ENCODE results near the gene TUT4. TPM values are rescaled to one million over a fixed set of nuclear protein-coding genes. Genes with fewer than 3 reads are reported as not detected.
"Not testable (repeated sequence)": the region's sequence is repeated elsewhere in the genome, so short reads cannot be mapped to it uniquely, and the experiment has no call there.

Gene TUT4
- total RNA-seq, 1 donor from 2014 or later: 78.5 TPM

DNA sequence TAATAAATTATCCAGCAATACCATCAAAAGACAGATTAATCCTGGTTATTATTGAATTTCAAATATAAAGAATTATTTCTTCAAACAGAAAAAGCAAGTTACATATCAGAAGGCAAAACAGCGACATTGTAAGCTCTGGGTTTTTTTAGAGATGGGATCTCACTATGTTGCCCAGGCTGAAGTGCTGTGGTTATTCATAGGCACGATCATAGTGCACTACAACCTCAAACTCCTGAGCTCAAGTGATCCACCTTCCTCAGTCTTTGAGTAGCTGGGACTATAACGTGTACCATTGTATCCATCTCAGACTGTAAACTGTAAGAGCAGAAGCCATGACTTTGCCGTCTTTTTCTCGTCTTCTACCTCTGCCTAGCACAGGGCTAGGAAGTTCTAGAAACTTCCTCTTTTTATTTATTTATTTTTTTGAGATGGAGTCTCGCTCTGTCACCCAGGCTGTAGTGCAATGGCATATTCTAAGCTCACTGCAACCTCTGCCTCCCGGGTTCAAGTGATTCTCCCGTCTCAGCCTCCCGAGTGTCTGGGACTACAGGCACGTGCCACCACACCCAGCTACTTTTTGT, 29.3 kb upstream of the TUT4 start:
- Mint-ChIP-seq H3K9me3 (ENCODE audit: unreplicated experiment) (no peaks in the 10 kb centered on the region), H3K36me3 (ENCODE audit: low read depth, unreplicated experiment) (peaks cover 4% of the 10 kb centered on the region), H3K4me1 (ENCODE audit: unreplicated experiment) (peaks cover 6% of the 10 kb centered on the region), H3K4me3 (ENCODE audit: unreplicated experiment) (no peak overlapping the region), H3K27ac (ENCODE audit: unreplicated experiment) (no peak overlapping the region), H3K27me3 (ENCODE audit: unreplicated experiment) (no peaks in the 10 kb centered on the region)
- no peak for DNase-seq (ENCODE audit: low spot score)
- TF ChIP-seq, protein P1, sequence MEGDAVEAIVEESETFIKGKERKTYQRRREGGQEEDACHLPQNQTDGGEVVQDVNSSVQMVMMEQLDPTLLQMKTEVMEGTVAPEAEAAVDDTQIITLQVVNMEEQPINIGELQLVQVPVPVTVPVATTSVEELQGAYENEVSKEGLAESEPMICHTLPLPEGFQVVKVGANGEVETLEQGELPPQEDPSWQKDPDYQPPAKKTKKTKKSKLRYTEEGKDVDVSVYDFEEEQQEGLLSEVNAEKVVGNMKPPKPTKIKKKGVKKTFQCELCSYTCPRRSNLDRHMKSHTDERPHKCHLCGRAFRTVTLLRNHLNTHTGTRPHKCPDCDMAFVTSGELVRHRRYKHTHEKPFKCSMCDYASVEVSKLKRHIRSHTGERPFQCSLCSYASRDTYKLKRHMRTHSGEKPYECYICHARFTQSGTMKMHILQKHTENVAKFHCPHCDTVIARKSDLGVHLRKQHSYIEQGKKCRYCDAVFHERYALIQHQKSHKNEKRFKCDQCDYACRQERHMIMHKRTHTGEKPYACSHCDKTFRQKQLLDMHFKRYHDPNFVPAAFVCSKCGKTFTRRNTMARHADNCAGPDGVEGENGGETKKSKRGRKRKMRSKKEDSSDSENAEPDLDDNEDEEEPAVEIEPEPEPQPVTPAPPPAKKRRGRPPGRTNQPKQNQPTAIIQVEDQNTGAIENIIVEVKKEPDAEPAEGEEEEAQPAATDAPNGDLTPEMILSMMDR (IDR thresholded peaks at IDR 0.05; ENCODE audit: unreplicated experiment): no peak

DNA sequence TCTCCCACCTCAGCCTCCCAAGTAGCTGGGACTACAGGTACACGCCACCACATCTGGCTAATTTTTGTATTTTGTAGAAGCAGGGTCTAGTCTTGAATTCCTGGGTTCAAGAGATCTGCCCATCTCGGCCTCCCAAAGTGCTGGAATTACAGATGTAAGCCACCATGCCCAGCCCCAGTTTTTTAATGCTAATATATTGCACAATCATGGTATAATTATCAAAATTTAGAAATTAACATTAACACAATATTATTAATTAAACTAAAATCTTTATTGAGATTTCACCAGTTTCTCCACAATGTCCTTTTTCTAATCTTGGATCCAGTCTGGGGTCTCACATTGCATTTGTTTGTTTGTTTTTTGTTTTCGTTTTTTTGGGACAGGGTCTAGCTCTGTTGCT, 27.4 kb upstream of the TUT4 start:
- H3K4me3 Mint-ChIP-seq (ENCODE audit: unreplicated experiment): no peak overlapping the region
- H3K27me3 Mint-ChIP-seq (ENCODE audit: unreplicated experiment): no peaks in the 10 kb centered on the region
- no peaks in the 10 kb centered on the region for H3K9me3 Mint-ChIP-seq (ENCODE audit: unreplicated experiment)
- H3K36me3 Mint-ChIP-seq (ENCODE audit: low read depth, unreplicated experiment): peaks cover 4% of the 10 kb centered on the region
- TF ChIP-seq, protein P1 (IDR thresholded peaks at IDR 0.05; ENCODE audit: unreplicated experiment): no peak
- peaks cover 2% of the 10 kb centered on the region for H3K4me1 Mint-ChIP-seq (ENCODE audit: unreplicated experiment)
- no peak overlapping the region for H3K27ac Mint-ChIP-seq (ENCODE audit: unreplicated experiment)
- DNase-seq (ENCODE audit: low spot score): no peak

DNA sequence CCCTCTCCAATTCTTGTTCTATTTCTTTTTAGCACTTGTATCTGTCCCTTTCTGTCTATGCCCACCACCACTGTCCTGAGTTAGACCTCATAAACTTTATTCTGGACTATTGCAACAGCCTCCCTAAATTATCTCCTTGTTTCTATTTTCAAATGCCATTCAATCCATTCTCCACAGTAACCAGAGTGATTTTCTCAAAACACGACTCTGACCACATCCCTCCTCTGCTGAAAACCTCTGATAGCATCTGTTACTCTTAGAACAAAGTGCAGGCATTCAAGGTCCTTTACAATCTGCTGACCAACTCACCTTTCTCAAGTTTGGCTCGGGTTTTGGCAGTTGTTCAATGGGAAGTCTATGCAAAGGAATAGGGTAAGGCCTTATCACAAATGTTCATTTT, 26.5 kb upstream of the TUT4 start:
- Mint-ChIP-seq H3K4me1 (ENCODE audit: unreplicated experiment) (peaks cover 2% of the 10 kb centered on the region), H3K27ac (ENCODE audit: unreplicated experiment) (no peak overlapping the region), H3K9me3 (ENCODE audit: unreplicated experiment) (no peaks in the 10 kb centered on the region), H3K27me3 (ENCODE audit: unreplicated experiment) (no peaks in the 10 kb centered on the region), H3K36me3 (ENCODE audit: low read depth, unreplicated experiment) (peaks cover 4% of the 10 kb centered on the region), H3K4me3 (ENCODE audit: unreplicated experiment) (no peak overlapping the region)
- DNase-seq (ENCODE audit: low spot score): no peak
- TF ChIP-seq, protein P1 (IDR thresholded peaks at IDR 0.05; ENCODE audit: unreplicated experiment): no peak

DNA sequence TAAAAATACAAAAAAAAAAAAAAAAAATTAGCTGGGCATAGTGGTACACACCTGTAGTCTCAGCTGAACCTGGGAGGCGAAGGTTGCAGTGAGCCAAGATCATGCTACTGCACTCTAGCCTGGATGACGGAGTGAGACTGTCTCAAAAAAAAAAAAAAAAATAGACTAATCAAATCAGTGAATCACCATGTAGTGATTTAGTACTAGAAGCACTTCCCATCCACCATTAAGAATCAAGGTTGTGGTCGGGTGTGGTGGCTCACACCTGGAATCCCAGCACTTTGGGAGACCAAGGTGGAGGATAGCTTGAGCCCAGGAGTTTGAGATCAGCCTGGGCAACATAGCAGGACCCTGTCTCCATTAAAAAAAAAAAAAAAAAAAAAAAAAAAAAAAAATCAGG, 25.2 kb upstream of the TUT4 start:
- H3K4me1 Mint-ChIP-seq (ENCODE audit: unreplicated experiment); H3K27ac Mint-ChIP-seq (ENCODE audit: unreplicated experiment); H3K27me3 Mint-ChIP-seq (ENCODE audit: unreplicated experiment); H3K9me3 Mint-ChIP-seq (ENCODE audit: unreplicated experiment); DNase-seq (ENCODE audit: low spot score); H3K4me3 Mint-ChIP-seq (ENCODE audit: unreplicated experiment); H3K36me3 Mint-ChIP-seq (ENCODE audit: low read depth, unreplicated experiment): not testable (repeated sequence)

DNA sequence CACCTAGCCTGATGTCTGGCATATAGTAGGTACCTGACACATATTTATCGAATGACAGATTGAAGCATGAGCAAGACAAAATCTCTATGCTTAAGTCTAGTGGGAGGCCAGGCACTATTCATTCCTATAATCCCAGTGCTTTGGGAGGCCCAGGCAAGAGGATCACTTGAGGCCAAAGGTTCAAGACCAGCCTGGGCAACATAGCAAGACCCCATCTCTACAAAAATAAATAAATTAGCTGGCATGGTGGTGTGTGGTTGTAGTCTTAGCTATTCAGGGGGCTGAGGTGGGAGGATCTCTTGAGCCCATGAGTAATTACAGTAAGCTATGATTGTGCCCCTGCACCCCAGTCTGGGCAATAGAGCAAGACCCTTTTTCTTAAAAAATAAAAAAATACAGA, 23.2 kb upstream of the TUT4 start:
- no peak for DNase-seq (ENCODE audit: low spot score)
- peaks cover 4% of the 10 kb centered on the region for H3K36me3 Mint-ChIP-seq (ENCODE audit: low read depth, unreplicated experiment)
- H3K27ac Mint-ChIP-seq (ENCODE audit: unreplicated experiment): no peak overlapping the region
- no peaks in the 10 kb centered on the region for H3K27me3 Mint-ChIP-seq (ENCODE audit: unreplicated experiment)
- H3K9me3 Mint-ChIP-seq (ENCODE audit: unreplicated experiment): no peaks in the 10 kb centered on the region
- H3K4me1 Mint-ChIP-seq (ENCODE audit: unreplicated experiment): peaks cover 2% of the 10 kb centered on the region
- no peak overlapping the region for H3K4me3 Mint-ChIP-seq (ENCODE audit: unreplicated experiment)
- TF ChIP-seq, protein P1 (IDR thresholded peaks at IDR 0.05; ENCODE audit: unreplicated experiment): no peak
